HG02763 (cell line): ENCODE data around the gene PADI6.
A peak's percentile ranks its signal among the peaks of the same experiment; 100 is the strongest.

Source experiments
- ATAC-seq: cut with Tn5 transposase; IDR thresholded peaks from one replicate; pipeline ENCODE4 v1.9.1; 2021; ENCODE audit warnings: mild to moderate bottlenecking, moderate library complexity; ENCODE audit not compliant: unreplicated experiment

Gene PADI6

GRCh38 chr1:17433261-17433660, 61.3 kb downstream of the PADI6 start:
- no peak for ATAC-seq

- no peak for ATAC-seq
Observed at GRCh38 chr1:17434016-17434415, 62.0 kb downstream of the PADI6 start.

- no peak for ATAC-seq
Observed at GRCh38 chr1:17434601-17435000, 62.6 kb downstream of the PADI6 start.

GRCh38 chr1:17436380-17437174, 64.6 kb downstream of the PADI6 start:
- ATAC-seq, result no peak

GRCh38 chr1:17437260-17437579, 65.2 kb downstream of the PADI6 start:
- ATAC-seq, result no peak

GRCh38 chr1:17437580-17438317, 65.8 kb downstream of the PADI6 start:
- peak; percentile 31 for ATAC-seq

GRCh38 chr1:17438318-17439249, 66.6 kb downstream of the PADI6 start:
- ATAC-seq, result peak; percentile 30

GRCh38 chr1:17439250-17440073, 67.5 kb downstream of the PADI6 start, which contains the start of gene RCC2:
Gene RCC2, minus strand, starts transcription at chr1:17439677. Its CDS starts 1,163 bp downstream, at chr1:17438514.
- peak; percentile 52 for ATAC-seq

- ATAC-seq, result no peak
Observed at GRCh38 chr1:17440074-17440826, 68.3 kb downstream of the PADI6 start.

- ATAC-seq, result no peak
Observed at GRCh38 chr1:17440827-17441168, 68.8 kb downstream of the PADI6 start.

GRCh38 chr1:17441265-17441992, 69.4 kb downstream of the PADI6 start:
- ATAC-seq, result no peak

GRCh38 chr1:17441993-17442357, 70.0 kb downstream of the PADI6 start:
- ATAC-seq, result no peak

- ATAC-seq, result no peak
Observed at GRCh38 chr1:17442841-17443240, 70.8 kb downstream of the PADI6 start.

- ATAC-seq, result no peak
Observed at GRCh38 chr1:17447501-17447992, 75.6 kb downstream of the PADI6 start.
